Measurements from ENCODE around the gene FLYWCH2. TPM values are rescaled to one million over a fixed set of nuclear protein-coding genes. Genes with fewer than 3 reads are reported as not detected.

Gene FLYWCH2
- total RNA-seq, 1 experiment from 2014 or later = 16.5 TPM

- Histone ChIP-seq H3K18ac (ENCODE audit: insufficient read length, low read depth, low read length) (no peak overlapping the region), H3K14ac (ENCODE audit: insufficient read depth, low read length) (no peak overlapping the region), H2BK12ac (ENCODE audit: insufficient read length, low read depth, low read length) (no peak overlapping the region), H3K23me2 (ENCODE audit: insufficient read length, low read depth, low read length, poor library complexity, severe bottlenecking) (peaks cover 5% of the 10 kb centered on the region), H3K4me1 (ENCODE audit: insufficient read depth, low read length) (no peaks in the 10 kb centered on the region), H3K79me1 (ENCODE audit: insufficient read depth, low read depth, low read length, poor library complexity, severe bottlenecking) (no peaks in the 10 kb centered on the region), H2AFZ (ENCODE audit: low read length) (no peak overlapping the region), H2BK5ac (ENCODE audit: insufficient read length, low read length) (no peak overlapping the region), H4K5ac (ENCODE audit: insufficient read length, low read depth, low read length) (no peak overlapping the region), H3K4me2 (ENCODE audit: insufficient read depth, insufficient read length, low read length) (no peak overlapping the region), H2BK120ac (ENCODE audit: low read depth, low read length, poor library complexity, severe bottlenecking) (no peak overlapping the region), H4K8ac (replicated peaks; ENCODE audit: insufficient read length, low read depth, low read length) (no peak overlapping the region), H3T11ph (ENCODE audit: low read length) (no peak overlapping the region), H4K20me1 (ENCODE audit: control insufficient read depth, insufficient read depth, insufficient read length) (no peaks in the 10 kb centered on the region), H3K23ac (ENCODE audit: insufficient read length, low read depth, low read length) (no peak overlapping the region), H3K79me2 (ENCODE audit: insufficient read depth, low read length) (no peaks in the 10 kb centered on the region), H2BK15ac (ENCODE audit: low read depth, low read length) (no peak overlapping the region), H2AK5ac (ENCODE audit: insufficient read length, low read length) (no peak overlapping the region), H3K9ac (ENCODE audit: extremely low read depth, insufficient read length, low read length) (no peak overlapping the region), H3K9me3 (ENCODE audit: control insufficient read depth, low read depth, low read length) (no peaks in the 10 kb centered on the region), H3K27me3 (ENCODE audit: insufficient read depth, low read length) (no peaks in the 10 kb centered on the region), H3K4ac (ENCODE audit: low read depth, low read length) (no peak overlapping the region), H2BK20ac (ENCODE audit: low read depth, low read length, poor library complexity, severe bottlenecking) (no peak overlapping the region), H3K56ac (ENCODE audit: insufficient read length, low read depth, low read length) (no peak overlapping the region), H3K27ac (ENCODE audit: insufficient read length, low read depth, low read length) (no peak overlapping the region), H4K91ac (ENCODE audit: insufficient read length, low read depth, low read length) (no peak overlapping the region)
- Mint-ChIP-seq H3K4me3 (no peak overlapping the region), H3K27ac (no peak overlapping the region), H3K36me3 (ENCODE audit: insufficient read depth in 1 of 3, low read depth in 3 of 3) (peaks cover 10 to 18% (median 14%) of the 10 kb centered on the region in 3 experiments), H3K9me3 (peaks cover 10 to 11% of the 10 kb centered on the region in 2 experiments), H3K4me1 (peaks cover 28 to 30% of the 10 kb centered on the region in 2 experiments), H3K27me3 (ENCODE audit: low read depth) (peaks cover 6% of the 10 kb centered on the region)
- no peak for DNase-seq
- no peak for TF ChIP-seq CTCF (conservative IDR thresholded peaks at IDR 0.05)
- WGBS (ENCODE audit: extremely low coverage, insufficient read length, low lambda C conversion rate) = no CpG with 5 or more reads among the region's 5 CpGs
Measured at GRCh38 chr16:2926650-2926999, 43.6 kb downstream of the FLYWCH2 start.

Data from H9 (cell line).